ENCODE data around the gene ZSWIM6. TPM values are rescaled to one million over a fixed set of nuclear protein-coding genes. Genes with fewer than 3 reads are reported as not detected.

ZSWIM6 gene
- total RNA-seq, 1 donor from 2014 or later: 20.4 TPM

DNA sequence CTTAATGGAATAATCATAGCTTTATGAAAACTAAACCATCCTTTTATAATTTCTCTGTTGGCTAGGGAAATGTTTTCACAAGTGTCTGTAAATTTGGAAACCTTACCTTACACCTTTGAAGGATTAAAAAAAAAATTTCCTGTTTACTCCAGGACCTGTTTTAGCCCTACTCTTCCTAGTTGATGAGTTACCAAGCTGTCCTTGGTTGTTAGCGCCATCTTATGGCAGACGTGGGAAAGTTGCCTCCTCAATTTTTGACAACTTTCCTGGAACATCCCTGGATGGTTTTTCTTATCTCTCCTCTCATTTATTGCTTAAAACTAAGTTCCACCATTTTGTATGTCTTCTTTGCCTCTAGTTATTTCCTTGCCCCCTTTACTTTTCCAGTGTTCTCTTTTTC is 25.7 kb downstream of the ZSWIM6 start:
- DNase-seq (ENCODE audit: extremely low read depth, low read depth, low spot score): no peak

DNA sequence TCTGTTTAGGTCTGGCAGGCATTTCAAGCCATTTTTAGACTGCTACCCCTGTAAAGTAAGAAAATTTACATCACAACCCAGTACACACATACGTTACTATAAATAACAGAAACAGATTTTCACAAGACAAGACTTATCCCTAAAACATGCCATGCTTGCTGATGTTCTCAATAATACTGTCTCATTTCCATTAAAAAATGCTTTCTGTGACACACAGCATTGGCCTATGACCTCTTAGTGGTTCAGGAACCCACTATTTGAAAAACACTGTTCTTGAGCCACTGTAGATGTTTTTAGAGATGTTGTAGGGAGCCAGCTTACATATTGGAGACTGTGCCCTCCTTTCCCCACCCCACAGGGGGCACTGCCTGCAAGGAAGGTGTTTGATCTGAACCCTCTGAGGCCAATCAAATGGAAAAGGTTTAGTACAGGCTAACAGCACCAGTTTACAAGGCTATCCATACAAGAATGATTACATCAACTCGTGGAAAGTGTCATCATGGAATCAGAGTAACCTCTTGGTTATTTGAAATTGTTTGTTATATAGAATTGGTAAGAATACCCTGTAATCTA is 30.8 kb downstream of the ZSWIM6 start:
- DNase-seq (ENCODE audit: extremely low read depth, low read depth, low spot score): no peak

GRCh38 chr5:61363401-61364114 is 31.5 kb downstream of the ZSWIM6 start:
- DNase-seq (ENCODE audit: extremely low read depth, low read depth, low spot score): no peak

DNA sequence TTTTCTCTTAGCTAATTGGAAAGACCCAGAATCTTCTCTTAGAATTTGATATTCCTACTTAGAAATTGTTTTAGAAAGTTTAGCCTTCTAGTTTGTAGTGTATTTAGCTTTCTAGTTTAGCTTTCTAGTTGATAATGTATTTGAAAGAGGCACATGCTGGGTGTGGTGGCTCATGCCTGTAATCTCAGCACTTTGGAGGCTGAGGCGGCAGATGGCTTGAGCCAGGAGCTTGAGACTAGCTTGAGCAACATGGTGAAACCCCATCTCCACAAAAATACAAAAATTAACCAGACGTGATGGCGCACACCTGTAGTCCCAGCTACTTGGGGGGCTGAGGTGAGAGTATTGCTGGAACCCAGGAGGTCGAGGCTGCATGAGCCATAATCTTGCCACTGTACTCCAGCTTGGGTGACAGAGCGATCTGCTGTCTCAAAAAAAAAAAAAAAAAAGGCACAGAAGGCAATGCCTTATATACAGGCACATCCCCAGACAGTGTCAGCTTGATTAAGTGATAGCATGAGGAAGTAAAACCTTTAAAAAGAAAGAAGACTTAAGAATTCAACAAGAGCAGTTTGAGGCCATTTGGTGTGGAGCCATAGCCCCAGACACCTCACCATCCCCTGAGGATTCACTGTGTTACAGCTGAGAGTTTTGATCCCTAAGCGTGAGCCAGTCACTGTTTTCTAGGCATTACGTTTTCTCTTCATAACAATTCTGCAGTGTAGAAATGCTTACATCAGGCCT is 34.6 kb downstream of the ZSWIM6 start:
- DNase-seq (ENCODE audit: extremely low read depth, low read depth, low spot score): no peak

GRCh38 chr5:61370506-61370905 is 38.4 kb downstream of the ZSWIM6 start:
- no peak for DNase-seq (ENCODE audit: extremely low read depth, low read depth, low spot score)

DNA sequence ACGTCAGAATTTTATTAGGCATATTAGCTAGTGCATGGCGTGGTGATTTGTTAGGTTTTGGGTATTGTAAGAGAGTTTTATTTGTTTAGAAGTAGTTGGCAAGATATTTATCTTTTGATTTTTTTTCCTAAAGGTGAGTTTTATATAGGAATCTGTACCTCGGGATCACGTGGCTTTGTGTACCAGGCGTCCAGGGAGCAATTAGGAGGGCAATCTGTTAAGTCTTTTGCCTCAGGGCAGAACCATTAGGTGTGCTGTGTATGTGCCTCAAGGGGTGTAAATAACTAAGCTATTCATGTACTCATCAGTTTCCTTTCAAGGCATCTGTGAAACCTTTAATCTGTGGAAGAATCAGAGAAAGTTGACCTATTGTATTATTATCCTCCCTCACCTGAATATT is 39.4 kb downstream of the ZSWIM6 start:
- no peak for DNase-seq (ENCODE audit: extremely low read depth, low read depth, low spot score)

DNA sequence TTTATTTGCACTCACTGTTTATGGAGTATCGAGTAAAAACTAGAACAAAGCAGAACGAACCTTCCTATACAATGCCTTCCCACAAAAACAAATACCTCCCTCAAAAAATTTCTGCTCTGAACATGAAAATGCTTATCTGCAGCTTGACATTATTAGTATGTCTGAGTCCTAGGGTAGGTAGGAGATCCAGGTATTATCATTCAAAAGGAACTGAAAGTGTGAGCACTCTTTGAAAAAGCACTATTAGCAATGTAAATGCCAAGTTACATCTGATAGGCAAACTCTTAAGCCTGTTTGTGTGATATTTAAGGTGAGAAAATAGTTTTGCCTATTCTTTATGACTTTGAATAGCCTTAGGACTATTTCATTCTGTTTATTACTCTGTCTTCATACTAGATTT is 47.6 kb downstream of the ZSWIM6 start:
- DNase-seq (ENCODE audit: extremely low read depth, low read depth, low spot score): no peak

DNA sequence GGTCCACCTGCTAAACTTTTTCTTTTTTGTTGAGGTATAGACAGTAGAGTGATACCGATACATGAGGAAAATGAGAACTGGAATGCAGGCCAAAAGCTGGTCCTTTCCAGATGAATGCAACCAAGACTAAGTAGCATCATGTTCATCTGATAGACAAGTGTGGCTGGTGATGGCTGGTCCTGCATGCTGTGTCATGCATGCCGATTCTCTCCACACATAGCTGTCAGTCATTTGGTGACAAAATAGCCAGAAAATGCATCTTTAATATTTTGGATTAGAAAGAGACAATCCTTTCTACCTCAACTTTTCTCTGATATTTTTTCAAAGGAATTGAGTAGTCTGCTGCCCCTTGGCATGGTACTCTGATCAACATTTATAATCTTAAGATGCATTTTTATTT is 49.9 kb downstream of the ZSWIM6 start:
- DNase-seq (ENCODE audit: extremely low read depth, low read depth, low spot score): no peak

- DNase-seq (ENCODE audit: extremely low read depth, low read depth, low spot score): no peak
These were observed 53.6 kb downstream of the ZSWIM6 start for GRCh38 chr5:61385627-61386026.

DNA sequence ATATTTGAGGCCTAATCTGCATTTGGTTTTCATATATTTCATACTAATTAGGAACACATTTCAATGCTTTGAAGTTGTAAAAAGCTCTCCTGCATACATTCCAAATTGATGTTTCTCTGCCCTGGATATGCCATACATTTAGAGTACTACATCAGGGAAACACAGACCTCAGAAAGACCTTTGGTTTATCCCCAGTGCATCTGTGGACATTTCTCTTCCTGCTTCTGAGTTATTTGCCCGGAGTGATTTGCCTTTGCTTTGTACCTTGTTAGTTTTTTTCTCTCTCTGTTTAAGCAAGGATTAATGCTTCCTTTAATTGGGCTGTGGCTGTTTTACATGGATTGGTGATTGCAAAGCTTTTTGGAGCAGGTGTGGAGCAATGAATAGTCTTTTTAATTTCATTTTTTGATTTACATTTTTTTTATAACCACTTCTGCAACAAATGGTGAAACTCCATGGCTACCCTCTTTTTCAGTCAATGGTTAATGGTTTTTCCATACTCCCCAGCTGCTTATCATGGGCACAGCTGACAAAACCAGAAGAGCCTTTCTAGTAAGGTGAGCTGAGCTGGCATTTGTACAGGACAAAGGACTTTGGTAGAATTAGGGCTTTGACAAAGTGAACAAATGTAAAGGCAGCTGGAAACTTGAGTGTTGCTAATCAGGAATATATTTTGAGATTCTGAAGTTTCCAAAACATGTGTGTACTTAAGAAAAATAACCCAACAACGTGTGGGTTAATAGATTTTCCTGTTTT is 54.2 kb downstream of the ZSWIM6 start:
- no peak for DNase-seq (ENCODE audit: extremely low read depth, low read depth, low spot score)

- no peak for DNase-seq (ENCODE audit: extremely low read depth, low read depth, low spot score)
These were observed 57.6 kb downstream of the ZSWIM6 start for GRCh38 chr5:61389609-61390008.

- DNase-seq (ENCODE audit: extremely low read depth, low read depth, low spot score): no peak
These were observed 62.1 kb downstream of the ZSWIM6 start for GRCh38 chr5:61394078-61394704.

GRCh38 chr5:61394793-61395192 is 62.7 kb downstream of the ZSWIM6 start:
- no peak for DNase-seq (ENCODE audit: extremely low read depth, low read depth, low spot score)

DNA sequence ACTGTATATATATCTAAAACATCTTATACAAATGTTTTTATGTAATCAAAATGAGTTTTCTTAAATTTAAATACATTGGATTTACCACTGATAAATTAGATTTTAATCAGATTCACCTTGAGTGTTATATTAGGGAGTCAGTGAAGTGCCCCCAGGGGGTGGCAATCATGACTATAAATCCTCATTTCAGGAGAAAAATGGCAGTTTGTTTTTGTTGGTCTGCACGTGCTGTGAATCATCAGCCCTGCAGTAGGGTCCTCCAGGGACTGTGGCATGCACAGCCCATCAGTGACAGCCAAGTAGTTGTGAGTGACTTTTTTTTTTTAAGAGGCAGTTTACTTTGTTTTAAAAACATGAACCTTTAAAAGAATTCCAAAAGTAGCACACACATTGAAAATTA is 65.2 kb downstream of the ZSWIM6 start:
- DNase-seq (ENCODE audit: extremely low read depth, low read depth, low spot score): no peak

DNA sequence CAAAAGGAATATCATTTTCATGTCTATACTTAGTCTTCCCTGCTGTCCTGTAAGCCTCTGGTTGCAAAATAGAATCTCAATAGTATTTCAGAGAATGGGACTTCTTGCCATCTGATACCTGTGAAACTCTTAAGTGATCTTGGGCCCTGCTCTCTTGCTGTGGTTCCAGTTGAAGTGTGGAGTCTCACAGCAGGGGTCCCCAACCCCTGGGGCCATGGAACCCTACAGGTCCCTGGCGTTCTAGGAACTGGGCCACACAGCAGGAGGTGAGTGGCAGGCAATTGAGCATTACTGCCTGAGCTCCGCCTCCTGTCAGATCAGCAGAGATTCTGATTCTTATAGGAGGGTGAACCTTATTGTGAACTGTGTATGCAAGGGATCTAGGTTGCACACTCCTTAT is 65.9 kb downstream of the ZSWIM6 start:
- no peak for DNase-seq (ENCODE audit: extremely low read depth, low read depth, low spot score)

DNA sequence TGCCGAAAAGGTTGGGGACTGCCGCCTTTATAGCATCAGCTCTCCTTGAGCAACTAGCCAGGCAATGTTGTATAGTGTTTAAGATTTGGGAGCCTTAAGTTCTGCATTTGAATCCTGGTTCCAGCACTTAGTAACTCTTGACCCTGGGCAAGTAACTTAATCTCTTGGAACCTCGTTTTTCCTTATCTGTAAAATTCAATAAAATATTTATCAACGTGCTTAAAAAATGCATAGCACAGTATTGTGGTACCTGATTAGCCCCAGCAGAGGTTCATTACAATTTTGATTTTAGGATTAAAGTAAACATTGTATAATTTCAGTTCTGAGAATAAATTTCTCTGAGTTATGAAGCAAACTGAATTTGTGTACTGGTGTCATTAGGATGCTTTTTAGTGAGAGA is 66.4 kb downstream of the ZSWIM6 start:
- DNase-seq (ENCODE audit: extremely low read depth, low read depth, low spot score): no peak

GRCh38 chr5:61399679-61400078 is 67.6 kb downstream of the ZSWIM6 start:
- DNase-seq (ENCODE audit: extremely low read depth, low read depth, low spot score): no peak

GRCh38 chr5:61401726-61402125 is 69.7 kb downstream of the ZSWIM6 start:
- peak; percentile 12 for DNase-seq (ENCODE audit: extremely low read depth, low read depth, low spot score)

DNA sequence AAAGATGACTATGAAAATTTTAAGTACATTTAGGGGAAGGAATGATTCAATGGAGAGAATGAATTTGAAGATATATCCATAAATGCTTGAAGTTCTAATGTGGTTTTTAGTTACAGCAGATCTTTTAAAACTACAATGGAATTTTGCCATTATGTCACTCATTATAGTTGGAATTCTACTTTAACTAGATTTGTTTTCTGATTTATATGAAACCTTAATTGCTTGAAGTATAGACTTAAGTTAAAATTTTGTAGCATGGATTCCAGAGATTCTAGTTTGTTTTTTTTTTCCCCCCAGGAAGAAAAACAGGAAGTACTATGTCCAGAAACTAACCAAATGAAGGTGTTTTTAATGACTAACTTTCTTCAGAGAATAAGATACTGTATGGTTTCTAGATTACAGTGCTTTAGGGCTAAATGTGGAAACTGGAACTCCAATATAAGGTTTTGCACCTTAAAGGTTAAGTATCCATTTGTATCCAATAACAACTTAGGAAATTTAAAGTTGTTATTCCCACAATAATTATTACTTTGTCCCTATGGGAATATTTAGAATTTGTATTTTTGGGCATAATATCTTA is 70.3 kb downstream of the ZSWIM6 start:
- no peak for DNase-seq (ENCODE audit: extremely low read depth, low read depth, low spot score)
